Gastroesophageal sphincter (tissue), 4 donors: ENCODE results near the gene ERMN. TPM values are rescaled to one million over a fixed set of nuclear protein-coding genes. Genes with fewer than 3 reads are reported as not detected.
"Not testable (repeated sequence)": the region's sequence is repeated elsewhere in the genome, so short reads cannot be mapped to it uniquely, and the experiment has no call there.

Experiments
- ATAC-seq: fragments of 150-250 bp; one replicate; pipeline ENCODE4 v1.9.1; 2016; ENCODE audit warnings: mild to moderate bottlenecking, moderate library complexity
- H3K27ac ChIP-seq, 4 donors: fragments of 200-600 bp; sonication (generic) in 3 of 4; 1 replicate in 3 of 4; 2 replicates in 1 of 4; pipeline ENCODE4 v1.5.1; 2016 to 2019
- H3K27me3 ChIP-seq: fragments of 200-600 bp; sonication (generic); one replicate; pipeline ENCODE4 v1.5.1; 2019
- H3K36me3 ChIP-seq, 2 donors: fragments of 200-600 bp; sonication (generic); one replicate each; pipeline ENCODE4 v1.5.1; 2019; ENCODE audit warnings: control low read depth in 1 of 2
- H3K4me1 ChIP-seq, 3 donors: fragments of 200-600 bp; sonication (generic); 1 replicate in 2 of 3; 2 replicates in 1 of 3; pipeline ENCODE4 v1.5.1; 2016 to 2019; ENCODE audit warnings: control low read depth in 2 of 3
- H3K4me3 ChIP-seq, 2 donors: fragments of 200-600 bp; sonication (generic); one replicate each; pipeline ENCODE4 v1.5.1; 2019; ENCODE audit warnings: mild to moderate bottlenecking in 1 of 2, moderate library complexity in 1 of 2
- H3K9me3 ChIP-seq, 3 donors: fragments of 200-600 bp; sonication (generic); one replicate each; pipeline ENCODE4 v1.5.1; 2017 to 2019; ENCODE audit warnings: control low read depth in 2 of 3
- CTCF ChIP-seq, 4 experiments: fragments of 200-600 bp in 2 of 4; fragments of 450-650 bp in 2 of 4; sonication (generic) in 1 of 4; IDR thresholded peaks; one replicate each; pipeline ENCODE4 v1.5.1; 2017 to 2019; ENCODE audit warnings: antibody characterized with exemption in 4 of 4, mild to moderate bottlenecking in 2 of 4, moderate library complexity in 2 of 4
- EP300 ChIP-seq: sonication (generic); formaldehyde crosslinking; IDR thresholded peaks from one replicate; pipeline ENCODE4 v1.6.1; 2017; ENCODE audit warnings: antibody characterized with exemption, mild to moderate bottlenecking
- POLR2A ChIP-seq, 2 donors: fragments of 450-650 bp; IDR thresholded peaks; one replicate each; pipeline ENCODE4 v1.6.1; 2017; ENCODE audit warnings: antibody characterized with exemption in 2 of 2, mild to moderate bottlenecking in 2 of 2, moderate library complexity in 1 of 2
- POLR2AphosphoS5 ChIP-seq: sonication (generic); formaldehyde crosslinking; IDR thresholded peaks from one replicate; pipeline ENCODE4 v1.6.1; 2017; ENCODE audit warnings: antibody characterized with exemption
- WGBS, 2 donors: methylation state at CpG; one replicate each; pipeline ENCODE4 v1.1.5; 2018; ENCODE audit warnings: low coverage in 1 of 2; 5-methylcytosine and 5-hydroxymethylcytosine counted together
- total RNA-seq, 4 donors: library from RNA; depleted of rRNA; stranded (reverse); fragments of >200 nt; gene quantifications; one replicate each; pipeline ENCODE4 v1.1.0, GENCODE V29; 2016

ERMN gene
- under 1 TPM in 1 of 4 donors, not detected in 3; 0.13 TPM for total RNA-seq

GRCh38 chr2:157325786-157326185, at the start of gene ERMN:
ERMN (minus strand) TSS chr2:157325824; CDS start chr2:157325642, 182 bp downstream.
- no peaks in the 10 kb centered on the region for H3K27me3 ChIP-seq
- H3K36me3 ChIP-seq: no peaks in the 10 kb centered on the region
- H3K27ac ChIP-seq: no peak within 1 kb of the TSS
- no peak for TF ChIP-seq EP300
- no peak for TF ChIP-seq POLR2AphosphoS5
- TF ChIP-seq CTCF (IDR thresholded peaks at IDR 0.05): no peak
- no peak for TF ChIP-seq POLR2A (IDR thresholded peaks at IDR 0.05)
- H3K4me3 ChIP-seq: no peak within 1 kb of the TSS
- ATAC-seq: no peak
- H3K9me3 ChIP-seq: no peaks in the 10 kb centered on the region
- H3K4me1 ChIP-seq: no peaks in the 10 kb centered on the region

GRCh38 chr2:157375384-157375783, 49.8 kb upstream of the ERMN start:
- ATAC-seq: no peak
- Histone ChIP-seq H3K4me3 (no peak overlapping the region), H3K4me1 (no peaks in the 10 kb centered on the region), H3K27me3 (no peaks in the 10 kb centered on the region), H3K9me3 (peaks cover 0 to 12% (median 0%) of the 10 kb centered on the region in 3 donors), H3K27ac (no peak overlapping the region), H3K36me3 (no peaks in the 10 kb centered on the region)
- TF ChIP-seq CTCF (IDR thresholded peaks at IDR 0.05) (no peak), EP300 (no peak), POLR2A (IDR thresholded peaks at IDR 0.05) (no peak), POLR2AphosphoS5 (no peak)
- 71 to 100% methylated on average over 1 of the region's 1 CpG for whole genome bisulfite sequencing, 2 donors

GRCh38 chr2:157368508-157368907, 42.9 kb upstream of the ERMN start:
- H3K4me3 ChIP-seq, H3K4me1 ChIP-seq, H3K27ac ChIP-seq, H3K36me3 ChIP-seq, H3K9me3 ChIP-seq, ATAC-seq, H3K27me3 ChIP-seq: not testable (repeated sequence)
- WGBS, 2 donors: 94% methylated on average over 12 of the region's 25 CpGs; no CpG with 5 or more reads in 1 of the 2 donors

- Histone ChIP-seq H3K4me3 (no peak overlapping the region), H3K27ac (no peak overlapping the region), H3K36me3 (no peaks in the 10 kb centered on the region), H3K9me3 (no peaks in the 10 kb centered on the region), H3K27me3 (no peaks in the 10 kb centered on the region), H3K4me1 (peaks cover 0 to 7% (median 0%) of the 10 kb centered on the region in 3 donors)
- no peak for ATAC-seq
- TF ChIP-seq POLR2A (IDR thresholded peaks at IDR 0.05) (no peak), EP300 (no peak), POLR2AphosphoS5 (no peak), CTCF (IDR thresholded peaks at IDR 0.05) (no peak)
- 36 to 61% methylated on average over 1 of the region's 1 CpG for WGBS, 2 donors
Observed at GRCh38 chr2:157367704-157368103, 42.1 kb upstream of the ERMN start.

- no peaks in the 10 kb centered on the region for H3K9me3 ChIP-seq
- no peak overlapping the region for H3K4me3 ChIP-seq
- WGBS, 2 donors: 55% methylated on average over 2 of the region's 2 CpGs; no CpG with 5 or more reads in 1 of the 2 donors
- no peaks in the 10 kb centered on the region for H3K27me3 ChIP-seq
- no peaks in the 10 kb centered on the region for H3K36me3 ChIP-seq
- no peak overlapping the region for H3K27ac ChIP-seq
- TF ChIP-seq POLR2AphosphoS5: no peak
- no peak for TF ChIP-seq POLR2A (IDR thresholded peaks at IDR 0.05)
- TF ChIP-seq EP300: no peak
- TF ChIP-seq CTCF (IDR thresholded peaks at IDR 0.05): no peak
- ATAC-seq: no peak
- peaks cover 0 to 7% (median 0%) of the 10 kb centered on the region in 3 donors for H3K4me1 ChIP-seq
Observed at GRCh38 chr2:157364257-157364974, 38.8 kb upstream of the ERMN start.
